GM21737 (cell line): ENCODE data around the gene ATP6V1C2.

Source experiments
- ATAC-seq: cut with Tn5 transposase; IDR thresholded peaks from one replicate; pipeline ENCODE4 v1.9.1; 2021; ENCODE audit warnings: mild to moderate bottlenecking, moderate library complexity; ENCODE audit not compliant: unreplicated experiment

The ATP6V1C2 gene

GRCh38 chr2:10722252-10722825, 909 bp downstream of the ATP6V1C2 start:
- ATAC-seq, result no peak

DNA sequence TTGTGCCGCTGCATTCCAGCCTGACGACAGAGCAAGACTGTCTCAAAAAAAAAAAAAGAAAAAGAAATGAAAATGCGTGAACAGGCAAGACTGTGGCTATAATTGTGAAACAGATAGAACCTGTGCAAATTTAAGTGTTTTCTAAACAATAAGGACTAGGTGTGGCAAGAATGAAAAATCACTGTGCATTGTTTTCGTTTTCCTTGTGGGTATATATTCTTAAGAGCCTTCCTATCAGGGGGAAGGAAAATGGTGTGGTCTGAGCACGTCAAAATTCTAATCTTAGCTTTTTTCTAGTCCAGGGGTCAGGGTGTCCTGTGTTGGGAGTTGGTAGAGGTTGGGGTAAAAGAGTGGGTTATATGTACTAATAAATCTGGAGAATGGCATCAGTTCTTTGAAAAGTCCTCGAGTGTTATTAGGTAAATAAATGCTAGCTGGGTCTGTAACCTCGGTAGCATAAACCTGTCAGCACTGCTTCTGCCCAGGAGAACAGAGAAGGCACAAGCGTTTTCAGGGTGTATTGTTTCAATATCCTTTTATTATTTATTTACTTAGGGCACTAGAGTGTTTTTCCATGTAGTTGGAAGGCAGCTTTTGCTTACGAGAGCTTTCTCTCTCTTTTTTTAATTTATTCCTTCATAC, 11.6 kb downstream of the ATP6V1C2 start:
- no peak for ATAC-seq

- ATAC-seq, result no peak
Measured at GRCh38 chr2:10733566-10733925, 12.1 kb downstream of the ATP6V1C2 start.

GRCh38 chr2:10733980-10734379, 12.6 kb downstream of the ATP6V1C2 start:
- ATAC-seq, result no peak

- ATAC-seq, result no peak
Measured at GRCh38 chr2:10738192-10738591, 16.8 kb downstream of the ATP6V1C2 start.

GRCh38 chr2:10740226-10740625, 18.8 kb downstream of the ATP6V1C2 start:
- no peak for ATAC-seq

- ATAC-seq, result no peak
Measured at GRCh38 chr2:10741139-10741538, 19.7 kb downstream of the ATP6V1C2 start.

- no peak for ATAC-seq
Measured at GRCh38 chr2:10742666-10743065, 21.2 kb downstream of the ATP6V1C2 start.

DNA sequence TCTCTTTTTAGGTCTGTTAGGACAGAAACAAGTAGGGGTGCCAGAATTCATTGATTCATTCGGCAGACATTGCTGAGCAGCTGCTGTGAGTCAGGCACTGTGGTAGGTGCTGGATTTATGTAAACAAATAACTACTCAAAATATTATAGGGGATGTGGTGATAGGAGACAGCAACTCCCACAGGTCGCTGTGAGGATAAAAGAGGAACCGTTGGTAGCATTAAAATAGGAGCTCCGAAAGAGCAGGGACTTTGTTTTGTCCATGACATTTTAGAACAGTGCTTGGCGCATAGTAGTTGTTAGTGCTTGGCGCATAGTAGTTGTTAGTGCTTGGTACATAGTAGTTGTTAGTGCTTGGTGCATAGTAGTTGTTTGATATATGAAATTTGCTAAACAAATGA, 29.2 kb downstream of the ATP6V1C2 start:
- ATAC-seq, result no peak

DNA sequence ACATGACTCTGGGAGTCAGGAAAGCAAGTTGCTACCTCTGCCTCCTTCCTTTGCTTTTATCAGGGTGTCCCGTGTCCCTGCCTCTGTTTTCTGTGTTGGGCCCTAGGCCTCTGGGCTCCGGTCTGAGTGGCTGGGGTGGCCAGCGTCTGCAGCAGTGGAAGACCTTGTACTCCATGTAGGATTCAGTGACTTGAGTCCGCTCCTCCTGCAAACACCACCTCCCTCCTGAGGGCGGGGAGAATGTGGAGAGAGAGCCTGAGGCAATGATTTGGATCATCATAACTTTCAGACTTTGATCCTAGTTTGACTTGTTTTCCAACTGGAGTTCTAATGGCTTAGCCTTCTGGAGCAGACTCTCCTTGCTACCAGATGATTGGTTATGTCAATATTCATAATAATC, 30.8 kb downstream of the ATP6V1C2 start:
- no peak for ATAC-seq

DNA sequence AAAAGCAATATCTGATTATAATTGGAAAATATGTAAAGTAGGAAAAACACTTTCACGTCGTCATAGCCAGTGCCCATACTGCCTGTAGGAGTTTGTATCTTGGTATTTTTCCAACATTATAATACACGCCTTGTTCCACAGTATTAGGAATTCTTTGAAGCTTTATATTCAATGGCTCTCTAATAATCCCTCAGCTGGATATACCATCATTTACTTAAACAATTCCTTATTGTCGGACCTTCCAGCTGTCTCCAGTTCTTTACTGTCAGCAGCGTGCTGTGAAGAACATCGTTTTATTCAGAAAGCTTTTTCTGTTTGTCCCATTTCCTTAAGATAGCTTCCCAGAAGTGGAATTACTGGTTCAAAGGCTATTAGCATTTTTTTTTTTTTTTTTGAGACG, 31.7 kb downstream of the ATP6V1C2 start:
- ATAC-seq, result no peak

GRCh38 chr2:10753876-10754275, 32.4 kb downstream of the ATP6V1C2 start:
- ATAC-seq, result no peak

GRCh38 chr2:10755621-10756020, 34.2 kb downstream of the ATP6V1C2 start:
- no peak for ATAC-seq

DNA sequence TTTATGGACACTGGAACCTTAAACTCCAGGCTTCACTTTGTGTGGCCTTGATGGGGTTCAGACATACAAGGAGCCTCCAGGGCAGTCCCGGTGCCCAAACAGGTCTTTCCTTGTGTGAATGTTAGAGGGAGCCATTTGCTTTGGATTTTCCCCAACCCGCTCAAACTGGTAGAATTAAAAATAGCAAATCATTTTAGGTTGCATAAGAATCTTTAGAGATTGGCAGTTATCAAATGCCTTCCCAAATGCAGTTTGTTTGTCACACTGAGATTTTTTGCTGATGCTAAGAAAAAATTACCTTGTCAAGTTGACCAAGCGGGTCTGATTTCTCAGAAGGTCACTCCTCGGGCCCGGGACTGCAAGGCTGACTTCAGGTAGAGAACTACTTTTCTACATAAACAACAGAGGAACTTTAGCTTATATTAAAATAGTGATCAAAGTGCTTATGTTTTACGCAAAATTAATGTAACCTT, 36.4 kb downstream of the ATP6V1C2 start:
- no peak for ATAC-seq

DNA sequence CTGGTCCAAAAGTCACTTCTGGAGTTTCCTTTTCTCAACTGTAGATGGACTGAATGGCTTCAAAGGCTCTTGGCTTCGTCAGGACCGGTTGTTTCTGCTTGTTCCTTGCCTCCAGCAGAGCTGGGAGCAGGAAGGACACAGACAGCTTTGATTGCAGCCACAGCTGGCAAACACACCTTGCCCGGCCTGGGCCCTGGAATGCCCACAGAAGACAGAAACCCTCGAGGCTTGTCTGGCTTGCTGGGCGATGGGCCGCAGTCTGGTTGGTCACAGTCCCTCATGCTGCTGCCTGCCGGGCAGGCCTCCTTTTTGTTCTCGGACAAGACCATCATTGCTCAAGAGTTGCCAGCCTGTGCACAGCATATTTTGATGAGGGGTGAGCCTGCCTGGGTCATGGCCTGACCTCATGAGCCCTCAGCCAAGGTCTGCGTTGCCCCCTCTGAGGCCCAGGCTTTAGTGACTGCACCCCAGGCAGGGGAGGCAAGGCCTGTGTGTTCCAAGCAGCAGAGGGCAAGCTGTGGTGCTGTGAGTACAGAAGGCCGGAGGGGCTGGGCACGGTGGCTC, 37.8 kb downstream of the ATP6V1C2 start:
- no peak for ATAC-seq

DNA sequence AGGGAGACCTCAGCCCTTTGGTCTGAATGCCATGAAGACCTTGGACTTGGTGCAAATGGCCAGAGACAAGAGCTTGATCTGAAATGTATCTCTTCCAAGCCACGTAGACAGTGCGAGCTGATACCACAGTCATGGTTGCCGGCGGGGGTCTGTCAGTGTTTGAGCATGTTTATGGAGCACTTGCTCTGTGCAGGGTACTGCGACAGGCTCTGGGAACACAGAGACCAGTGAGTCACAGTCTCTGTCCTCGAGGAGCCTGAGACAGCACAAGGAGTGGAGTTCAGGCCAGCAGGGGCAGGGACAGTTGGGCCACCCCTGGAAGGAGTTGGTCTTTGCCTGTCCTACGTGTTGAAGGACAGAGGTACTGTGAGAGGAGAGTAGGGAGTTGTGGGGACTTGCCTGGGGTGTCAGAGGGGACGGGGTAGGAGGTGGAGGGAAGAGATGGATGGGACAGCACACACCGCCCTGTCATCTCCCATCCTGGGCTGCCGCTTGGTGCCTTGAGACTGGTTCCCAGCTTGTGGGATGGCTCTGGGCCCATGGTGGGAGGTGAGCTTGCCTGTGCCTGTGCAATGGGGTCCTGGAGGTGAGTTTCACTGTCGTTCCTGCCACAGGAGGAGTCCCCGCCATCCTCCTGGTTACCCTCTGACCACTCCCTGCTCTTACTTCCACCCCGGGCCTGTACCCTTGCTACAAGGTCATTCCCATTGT, 39.5 kb downstream of the ATP6V1C2 start:
- ATAC-seq, result no peak

DNA sequence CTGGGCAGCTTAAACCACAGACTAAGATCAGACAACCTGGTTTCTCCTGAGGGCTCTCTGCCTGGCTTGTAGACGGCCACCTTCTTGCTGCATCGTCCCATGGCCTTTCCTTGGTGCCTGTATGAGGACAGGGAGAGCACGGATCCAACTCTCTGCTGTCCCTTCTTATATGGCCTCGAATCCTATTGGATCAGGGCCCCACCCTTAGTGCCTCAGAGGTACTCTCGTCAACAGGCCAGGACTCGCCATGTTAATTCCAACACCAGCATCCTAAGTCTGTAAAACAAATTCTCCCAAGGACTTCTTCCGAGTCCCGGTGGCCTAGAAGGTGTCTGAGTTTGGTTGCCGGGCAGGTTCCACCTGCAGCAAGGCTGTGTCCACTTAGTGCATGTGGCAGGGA, 40.2 kb downstream of the ATP6V1C2 start:
- no peak for ATAC-seq

GRCh38 chr2:10762651-10763460, 41.4 kb downstream of the ATP6V1C2 start:
- ATAC-seq, result no peak

DNA sequence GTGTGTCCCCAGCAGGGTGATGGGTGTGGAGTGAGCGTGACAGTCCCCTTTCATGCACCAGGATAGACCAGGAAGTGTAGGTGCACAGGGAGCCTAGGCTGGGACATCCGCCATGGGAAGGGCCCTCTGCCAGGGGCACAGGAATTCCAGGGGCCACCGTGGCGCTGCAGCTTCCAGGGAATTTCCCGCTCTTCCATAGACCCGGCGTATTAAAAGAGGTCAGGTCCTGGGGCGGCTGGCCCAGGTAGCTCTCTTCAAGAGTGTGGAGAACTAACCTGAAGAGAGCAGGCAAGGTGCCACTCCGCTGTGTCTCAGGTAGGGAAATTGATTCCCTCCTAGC, 42.0 kb downstream of the ATP6V1C2 start:
- no peak for ATAC-seq

DNA sequence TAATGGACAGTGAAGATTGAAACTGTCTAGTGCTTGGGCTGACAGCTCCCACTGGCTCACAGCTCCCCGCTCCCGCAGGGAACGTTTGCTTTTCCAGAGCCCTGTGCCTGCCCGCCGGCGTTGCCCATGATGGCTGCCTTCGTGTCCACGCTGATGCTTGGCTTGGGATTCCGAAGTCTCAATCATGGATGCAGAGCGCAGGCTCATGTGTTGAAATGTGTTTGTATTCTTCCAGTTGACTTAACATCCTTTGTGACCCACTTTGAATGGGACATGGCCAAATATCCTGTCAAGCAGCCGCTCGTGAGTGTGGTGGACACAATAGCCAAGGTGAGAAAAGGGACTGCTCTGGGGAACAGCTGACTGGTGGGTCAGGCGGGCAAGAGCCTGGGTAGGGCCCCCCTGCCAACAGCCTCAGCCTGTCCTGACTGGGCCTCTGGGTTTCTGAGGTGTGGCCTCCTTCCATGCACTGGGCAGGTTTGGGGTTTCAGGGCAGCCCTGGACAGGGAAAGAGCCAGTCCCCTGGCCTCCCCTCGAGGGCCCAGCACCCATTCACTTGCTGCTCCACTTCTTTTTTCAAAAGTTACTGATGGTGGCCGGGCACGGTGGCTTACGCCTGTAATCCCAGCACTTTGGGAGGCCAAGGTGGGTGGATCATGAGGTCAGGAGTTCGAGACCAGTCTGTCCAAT, 42.8 kb downstream of the ATP6V1C2 start:
- no peak for ATAC-seq

- ATAC-seq, result no peak
Measured at GRCh38 chr2:10764896-10765295, 43.5 kb downstream of the ATP6V1C2 start.
